Uterus (tissue), 2 donors: Measurements from ENCODE around the gene PLCG2.

ENCODE experiments used
- CTCF ChIP-seq, 4 experiments: fragments of 200-600 bp in 2 of 4; fragments of 450-650 bp in 2 of 4; sonication (generic) in 2 of 4; IDR thresholded peaks; one replicate each; pipeline ENCODE4 v1.5.1; 2016 to 2019; ENCODE audit warnings: antibody characterized with exemption in 4 of 4, mild to moderate bottlenecking in 2 of 4, moderate library complexity in 1 of 4
- POLR2A ChIP-seq, 2 donors: fragments of 450-650 bp; IDR thresholded peaks; one replicate each; pipeline ENCODE4 v1.6.1; 2016; ENCODE audit warnings: antibody characterized with exemption in 2 of 2, mild to moderate bottlenecking in 1 of 2, moderate library complexity in 1 of 2

GRCh38 chr16:81814751-81815428 lies 35.8 kb downstream of the PLCG2 start:
- TF ChIP-seq CTCF (IDR thresholded peaks at IDR 0.05) (no peak), POLR2A (IDR thresholded peaks at IDR 0.05) (no peak)
